MM.1S (cell line): Measurements from ENCODE around the gene CNN3.

Experiments
- CTCF ChIP-seq: fragments of 300-600 bp; sonication (generic); IDR thresholded peaks from 2 replicates; pipeline ENCODE4 v1.5.1; 2016; ENCODE audit warnings: antibody characterized with exemption, low read length, mixed read lengths
- EZH2 ChIP-seq: fragments of 300-600 bp; sonication (generic); optimal IDR thresholded peaks from 2 replicates; pipeline ENCODE3; 2017; ENCODE audit warnings: low read depth, mild to moderate bottlenecking, antibody characterized with exemption, low read length, mixed read lengths

- no peak for TF ChIP-seq CTCF
- no peak for TF ChIP-seq EZH2
Measured at GRCh38 chr1:94858276-94858675, 68.6 kb downstream of the CNN3 start.
